Breast epithelium (tissue), 3 donors: ENCODE measurements around the gene RNF126.

ENCODE experiments used
- CTCF ChIP-seq, 3 donors: fragments of 450-650 bp; IDR thresholded peaks; one replicate each; pipeline ENCODE4 v1.5.1; 2016 to 2017; ENCODE audit warnings: antibody characterized with exemption in 3 of 3, mild to moderate bottlenecking in 3 of 3, moderate library complexity in 3 of 3
- POLR2A ChIP-seq: fragments of 450-650 bp; IDR thresholded peaks from one replicate; pipeline ENCODE4 v1.6.1; 2016; ENCODE audit warnings: antibody characterized with exemption, mild to moderate bottlenecking, moderate library complexity
- POLR2AphosphoS5 ChIP-seq, 3 donors: sonication (generic); formaldehyde crosslinking; IDR thresholded peaks; one replicate each; pipeline ENCODE4 v1.6.1; 2017; ENCODE audit warnings: antibody characterized with exemption in 3 of 3

GRCh38 chr19:641702-642101 lies 21.3 kb downstream of the RNF126 start:
- no peak for TF ChIP-seq CTCF (IDR thresholded peaks at IDR 0.05)
- no peak for TF ChIP-seq POLR2A
- TF ChIP-seq POLR2AphosphoS5 (IDR thresholded peaks at IDR 0.05): no peak
